Ishikawa (cell line): Measurements from ENCODE around the gene HOGA1.

Source experiments
- CEBPB ChIP-seq: IDR thresholded peaks from 2 replicates; pipeline ENCODE4 v1.6.1; 2012
- CREB1 ChIP-seq: IDR thresholded peaks from 2 replicates; pipeline ENCODE4 v1.6.1; 2012; ENCODE audit warnings: low read depth
- EGR1 ChIP-seq: IDR thresholded peaks from 2 replicates; pipeline ENCODE4 v1.6.1; 2012
- EP300 ChIP-seq: IDR thresholded peaks from 2 replicates; pipeline ENCODE4 v1.6.1; 2012; ENCODE audit warnings: borderline replicate concordance
- FOXM1 ChIP-seq: IDR thresholded peaks from 2 replicates; pipeline ENCODE4 v1.6.1; 2012; ENCODE audit warnings: low read depth, borderline replicate concordance
- NFIC ChIP-seq: IDR thresholded peaks from 2 replicates; pipeline ENCODE4 v1.6.1; 2012
- RAD21 ChIP-seq: IDR thresholded peaks from 2 replicates; pipeline ENCODE4 v1.6.1; 2012; ENCODE audit warnings: low read depth
- TAF1 ChIP-seq: IDR thresholded peaks from 2 replicates; pipeline ENCODE4 v1.6.1; 2012; ENCODE audit warnings: low read depth, mild to moderate bottlenecking
- TCF12 ChIP-seq: IDR thresholded peaks from 2 replicates; pipeline ENCODE4 v1.6.1; 2012; ENCODE audit warnings: low read depth
- TEAD4 ChIP-seq: IDR thresholded peaks from 2 replicates; pipeline ENCODE4 v1.6.1; 2012
- YY1 ChIP-seq: IDR thresholded peaks from 2 replicates; pipeline ENCODE4 v1.6.1; 2012; ENCODE audit warnings: low read depth
- ZBTB7A ChIP-seq: IDR thresholded peaks from 2 replicates; pipeline ENCODE4 v1.6.1; 2012; ENCODE audit warnings: low read depth
- TF ChIP-seq, protein P1 (sequence below): IDR thresholded peaks from 2 replicates; pipeline ENCODE4 v1.6.1; 2012; ENCODE audit warnings: low read depth, mild to moderate bottlenecking
- TF ChIP-seq, protein P2 (sequence below): IDR thresholded peaks from 2 replicates; pipeline ENCODE4 v1.6.1; 2012
- TF ChIP-seq, protein P3 (sequence below): IDR thresholded peaks from 2 replicates; pipeline ENCODE4 v1.6.1; 2012

The HOGA1 gene

DNA sequence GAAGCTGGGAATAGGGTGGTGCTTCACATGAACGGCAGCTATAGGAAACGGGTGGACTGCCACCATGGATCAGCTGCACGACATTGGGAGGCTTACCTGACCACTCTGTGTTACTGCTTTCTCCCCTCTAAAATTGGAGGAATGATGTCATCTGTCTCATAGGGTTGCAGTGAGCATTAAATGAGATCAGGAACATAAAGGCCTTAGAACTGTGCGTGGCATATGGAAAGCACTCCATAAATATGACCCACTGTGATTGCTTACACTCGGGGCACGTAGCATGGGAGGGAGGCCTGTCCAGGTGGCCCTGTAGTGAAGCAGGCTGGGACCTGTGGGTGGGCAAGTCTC, 15.1 kb downstream of the HOGA1 start:
- TF ChIP-seq, protein P1, sequence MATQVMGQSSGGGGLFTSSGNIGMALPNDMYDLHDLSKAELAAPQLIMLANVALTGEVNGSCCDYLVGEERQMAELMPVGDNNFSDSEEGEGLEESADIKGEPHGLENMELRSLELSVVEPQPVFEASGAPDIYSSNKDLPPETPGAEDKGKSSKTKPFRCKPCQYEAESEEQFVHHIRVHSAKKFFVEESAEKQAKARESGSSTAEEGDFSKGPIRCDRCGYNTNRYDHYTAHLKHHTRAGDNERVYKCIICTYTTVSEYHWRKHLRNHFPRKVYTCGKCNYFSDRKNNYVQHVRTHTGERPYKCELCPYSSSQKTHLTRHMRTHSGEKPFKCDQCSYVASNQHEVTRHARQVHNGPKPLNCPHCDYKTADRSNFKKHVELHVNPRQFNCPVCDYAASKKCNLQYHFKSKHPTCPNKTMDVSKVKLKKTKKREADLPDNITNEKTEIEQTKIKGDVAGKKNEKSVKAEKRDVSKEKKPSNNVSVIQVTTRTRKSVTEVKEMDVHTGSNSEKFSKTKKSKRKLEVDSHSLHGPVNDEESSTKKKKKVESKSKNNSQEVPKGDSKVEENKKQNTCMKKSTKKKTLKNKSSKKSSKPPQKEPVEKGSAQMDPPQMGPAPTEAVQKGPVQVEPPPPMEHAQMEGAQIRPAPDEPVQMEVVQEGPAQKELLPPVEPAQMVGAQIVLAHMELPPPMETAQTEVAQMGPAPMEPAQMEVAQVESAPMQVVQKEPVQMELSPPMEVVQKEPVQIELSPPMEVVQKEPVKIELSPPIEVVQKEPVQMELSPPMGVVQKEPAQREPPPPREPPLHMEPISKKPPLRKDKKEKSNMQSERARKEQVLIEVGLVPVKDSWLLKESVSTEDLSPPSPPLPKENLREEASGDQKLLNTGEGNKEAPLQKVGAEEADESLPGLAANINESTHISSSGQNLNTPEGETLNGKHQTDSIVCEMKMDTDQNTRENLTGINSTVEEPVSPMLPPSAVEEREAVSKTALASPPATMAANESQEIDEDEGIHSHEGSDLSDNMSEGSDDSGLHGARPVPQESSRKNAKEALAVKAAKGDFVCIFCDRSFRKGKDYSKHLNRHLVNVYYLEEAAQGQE, result no peak
- TF ChIP-seq CEBPB (no peak), RAD21 (no peak), YY1 (no peak), EP300 (no peak), TEAD4 (no peak), TAF1 (no peak), TCF12 (no peak)
- TF ChIP-seq, protein P2, sequence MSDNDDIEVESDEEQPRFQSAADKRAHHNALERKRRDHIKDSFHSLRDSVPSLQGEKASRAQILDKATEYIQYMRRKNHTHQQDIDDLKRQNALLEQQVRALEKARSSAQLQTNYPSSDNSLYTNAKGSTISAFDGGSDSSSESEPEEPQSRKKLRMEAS, result no peak
- TF ChIP-seq, protein P3, sequence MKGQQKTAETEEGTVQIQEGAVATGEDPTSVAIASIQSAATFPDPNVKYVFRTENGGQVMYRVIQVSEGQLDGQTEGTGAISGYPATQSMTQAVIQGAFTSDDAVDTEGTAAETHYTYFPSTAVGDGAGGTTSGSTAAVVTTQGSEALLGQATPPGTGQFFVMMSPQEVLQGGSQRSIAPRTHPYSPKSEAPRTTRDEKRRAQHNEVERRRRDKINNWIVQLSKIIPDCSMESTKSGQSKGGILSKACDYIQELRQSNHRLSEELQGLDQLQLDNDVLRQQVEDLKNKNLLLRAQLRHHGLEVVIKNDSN, result no peak

DNA sequence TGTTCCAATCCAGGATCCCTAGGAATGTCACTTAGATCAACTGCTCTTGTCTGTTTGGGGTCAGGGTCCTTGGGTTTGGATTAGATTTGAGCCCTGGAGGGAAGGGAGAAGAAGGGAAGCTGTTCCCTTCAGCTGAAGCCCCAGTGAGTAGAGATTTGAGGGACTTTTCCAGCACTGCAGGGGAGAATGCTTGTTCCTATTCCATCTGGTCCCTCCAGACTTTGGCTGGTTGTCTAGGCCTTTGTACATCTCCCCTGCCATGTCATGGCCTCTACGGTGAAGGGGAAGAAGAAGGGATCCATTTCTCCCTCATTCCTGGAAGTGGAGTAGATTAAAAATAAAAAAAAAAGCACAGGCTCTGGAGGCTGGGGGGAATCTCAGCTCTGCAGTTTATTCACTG, 16.4 kb downstream of the HOGA1 start:
- TF ChIP-seq TCF12 (no peak), NFIC (no peak)

DNA sequence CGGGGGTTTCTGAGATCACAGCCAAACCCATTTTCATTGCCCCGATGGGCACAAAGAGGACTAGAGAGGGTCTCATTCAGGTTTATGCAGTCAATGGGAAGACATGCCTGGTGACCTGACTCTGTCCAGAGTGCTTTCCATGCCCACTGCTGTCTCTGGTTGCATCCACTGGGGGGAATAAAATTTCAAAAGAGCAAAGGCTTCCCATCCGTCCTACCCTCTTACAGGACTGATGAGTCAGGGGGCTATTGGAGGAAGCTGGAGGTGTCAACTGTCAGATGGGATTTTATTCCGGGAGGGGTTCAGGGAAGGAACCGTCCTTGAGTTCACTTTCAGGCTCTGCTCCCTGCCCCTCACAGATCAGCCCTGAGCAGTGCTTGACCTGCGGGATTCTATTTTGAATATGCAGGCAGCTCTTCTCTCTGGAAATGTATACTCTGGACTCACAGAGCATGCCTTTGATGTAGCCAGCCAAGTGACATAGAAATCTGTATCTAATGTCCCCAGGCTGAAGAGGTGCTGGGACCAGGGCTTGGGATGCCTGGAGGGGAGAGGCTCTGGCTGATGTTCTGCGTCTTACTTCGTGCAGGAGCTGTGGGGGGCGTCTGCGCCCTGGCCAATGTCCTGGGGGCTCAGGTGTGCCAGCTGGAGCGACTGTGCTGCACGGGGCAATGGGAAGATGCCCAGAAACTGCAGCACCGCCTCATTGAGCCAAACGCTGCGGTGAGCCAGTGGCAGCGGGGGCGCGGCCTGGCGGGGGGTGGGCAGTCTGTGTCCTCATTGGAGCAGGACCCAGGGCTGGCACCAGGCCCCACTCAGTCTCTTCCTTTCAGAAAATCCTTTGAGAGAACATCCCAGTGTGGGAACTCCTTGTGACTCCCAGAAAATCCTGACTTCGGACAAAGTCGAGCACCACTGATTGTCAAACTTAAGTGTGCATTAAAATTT, 17.4 kb downstream of the HOGA1 start:
- TF ChIP-seq TEAD4 (no peak), CREB1 (no peak), ZBTB7A (no peak), TAF1 (no peak), RAD21 (no peak)
- TF ChIP-seq, protein P1, result no peak

DNA sequence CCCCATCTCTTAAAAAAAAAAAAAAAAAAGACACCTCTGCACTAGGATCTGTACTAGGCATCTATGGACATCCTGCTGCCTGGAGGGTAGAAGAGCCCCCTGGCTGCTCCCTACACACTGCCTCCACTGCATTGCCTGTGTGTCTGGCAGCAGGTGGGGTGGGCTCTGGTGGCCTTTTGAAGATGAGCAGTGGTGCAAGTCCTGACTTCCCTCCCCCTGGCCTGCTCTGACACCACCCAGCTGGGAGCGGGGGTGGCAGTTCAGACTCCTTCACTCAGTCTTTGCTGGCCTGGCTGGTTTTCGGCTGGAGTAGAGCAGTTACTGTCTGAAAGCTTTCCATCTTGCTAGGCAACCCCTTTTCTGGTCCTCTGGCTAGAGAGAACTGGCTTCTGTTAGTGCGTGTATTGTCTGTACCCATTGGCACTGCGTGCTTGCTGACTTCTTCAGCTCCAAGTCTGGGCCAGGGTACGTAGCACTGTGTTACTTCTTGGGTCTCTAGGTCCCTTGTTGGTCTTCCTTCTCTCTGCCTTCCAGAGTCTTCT, 23.0 kb downstream of the HOGA1 start:
- TF ChIP-seq TAF1 (no peak), YY1 (no peak), EGR1 (no peak), EP300 (no peak), CREB1 (no peak), FOXM1 (no peak), ZBTB7A (no peak), CEBPB (no peak), RAD21 (no peak), NFIC (no peak), TCF12 (no peak), TEAD4 (no peak)
- TF ChIP-seq, protein P2, result no peak
- TF ChIP-seq, protein P1, result no peak
- TF ChIP-seq, protein P3, result no peak
